ENCODE measurements around the gene ZNF778. TPM values are rescaled to one million over a fixed set of nuclear protein-coding genes. Genes with fewer than 3 reads are reported as not detected.

The ZNF778 gene
- total and polyA plus RNA-seq, 2 of the 8 experiments (the other 6 are each of a cell fraction or from before 2014, with no cell fraction given): 9.5 to 21.9 TPM

- H3K79me2 ChIP-seq (ENCODE audit: control insufficient read depth in 1 of 2, insufficient read depth in 2 of 2, low read length in 2 of 2): peaks cover 0 to 5% of the 10 kb centered on the region in 2 experiments; a peak in 1 of 4 replicates
- no peak overlapping the region for H2AFZ ChIP-seq (ENCODE audit: low read length)
- no peak overlapping the region for H2AK5ac ChIP-seq (ENCODE audit: low read depth, low read length)
- H3K18ac ChIP-seq (ENCODE audit: extremely low read depth, low read length): no peak overlapping the region
- H4K5ac ChIP-seq (ENCODE audit: insufficient read length, low read depth, low read length): no peak overlapping the region
- H3K14ac ChIP-seq (ENCODE audit: insufficient read length): no peak overlapping the region
- no peak overlapping the region for H3K23ac ChIP-seq (ENCODE audit: insufficient read length)
- ChIA-PET POLR2A (ENCODE audit: partially characterized antibody) (no interaction called here), CTCF (ENCODE audit: partially characterized antibody) (no interaction called here)
- H4K20me1 ChIP-seq (replicated peaks in 1 of 2; ENCODE audit: control insufficient read depth in 1 of 2, insufficient read depth in 2 of 2, low read length in 2 of 2): no peaks in the 10 kb centered on the region
- no peak for DNase-seq (ENCODE audit: low read depth in 1 of 2, low spot score in 2 of 2)
- H3K36me3 ChIP-seq (ENCODE audit: control insufficient read depth in 2 of 4, insufficient read depth in 4 of 4, low read length in 3 of 4): peaks cover 31 to 84% (median 63%) of the 10 kb centered on the region in 4 experiments
- H4K8ac ChIP-seq (ENCODE audit: extremely low read depth, insufficient read depth, low read length): no peak overlapping the region
- no peak overlapping the region for H2BK12ac ChIP-seq (ENCODE audit: low read depth, low read length)
- H4K91ac ChIP-seq (replicated peaks; ENCODE audit: insufficient read length, low read length): no peak overlapping the region
- H3K23me2 ChIP-seq (ENCODE audit: low read depth, low read length): peaks cover 2% of the 10 kb centered on the region; the same call in 1 of the 2 replicates
- no peak overlapping the region for H3K27ac ChIP-seq (ENCODE audit: low read depth, low read length)
- no peak overlapping the region for H3K56ac ChIP-seq (replicated peaks; ENCODE audit: insufficient read length, low read depth, low read length)
- H3K9me3 ChIP-seq (ENCODE audit: insufficient read depth in 2 of 2, low read depth in 1 of 2, low read length in 1 of 2): peaks cover 50 to 53% of the 10 kb centered on the region in 2 experiments
- peaks cover 9% of the 10 kb centered on the region; the same call in 1 of the 2 replicates for H3K79me1 ChIP-seq (ENCODE audit: low read depth, low read length)
- no peaks in the 10 kb centered on the region for H3K27me3 ChIP-seq (replicated peaks in 1 of 4; ENCODE audit: control insufficient read depth in 3 of 4, extremely low read depth in 1 of 4, insufficient read depth in 3 of 4, low read length in 3 of 4)
- no peak overlapping the region for H2BK120ac ChIP-seq (replicated peaks; ENCODE audit: low read depth, low read length)
- no peak overlapping the region for H3K9ac ChIP-seq (replicated peaks in 1 of 4; ENCODE audit: extremely low read depth in 1 of 4, low read depth in 3 of 4, low read length in 3 of 4)
- H3K4me3 ChIP-seq (ENCODE audit: extremely low read depth in 1 of 4, insufficient read depth in 2 of 4, low read depth in 3 of 4, low read length in 4 of 4): no peak overlapping the region
- no peak overlapping the region for H2BK20ac ChIP-seq (ENCODE audit: low read length)
- WGBS, 2 experiments (ENCODE audit: extremely low coverage in 1 of 2, insufficient coverage in 1 of 2, insufficient read length in 1 of 2, insufficient replicate concordance in 2 of 2, low coverage in 1 of 2, low lambda C conversion rate in 2 of 2, missing lambda C conversion rate in 1 of 2): 87% methylated on average over 14 of the region's 14 CpGs; no CpG with 5 or more reads in 1 of the 2 experiments
- H3K4me2 ChIP-seq (ENCODE audit: insufficient read depth in 1 of 2, low read depth in 2 of 2, low read length in 2 of 2): no peak overlapping the region
- TF ChIP-seq MAX (IDR thresholded peaks at IDR 0.05) (no peak), JUND (IDR thresholded peaks at IDR 0.05; ENCODE audit: low read length) (no peak), EP300 (IDR thresholded peaks at IDR 0.05; ENCODE audit: borderline replicate concordance in 1 of 2, low read depth in 2 of 2, low read length in 2 of 2) (no peak), MAFK (IDR thresholded peaks at IDR 0.05; ENCODE audit: low read depth, low read length) (no peak), KDM5A (IDR thresholded peaks at IDR 0.05; ENCODE audit: low read length) (no peak), TEAD4 (IDR thresholded peaks at IDR 0.05; ENCODE audit: low read depth, low read length) (no peak), SIX5 (IDR thresholded peaks at IDR 0.05; ENCODE audit: low read depth, low read length) (no peak), TCF12 (IDR thresholded peaks at IDR 0.05; ENCODE audit: low read depth, low read length) (no peak), YY1 (IDR thresholded peaks at IDR 0.05; ENCODE audit: low read depth, low read length) (no peak), SP1 (IDR thresholded peaks at IDR 0.05; ENCODE audit: low read depth, low read length) (no peak), POLR2AphosphoS5 (IDR thresholded peaks at IDR 0.05; ENCODE audit: low read depth, low read length) (no peak), TAF1 (IDR thresholded peaks at IDR 0.05; ENCODE audit: low read depth, low read length) (no peak), SRF (IDR thresholded peaks at IDR 0.05; ENCODE audit: low read depth, low read length) (no peak), GTF2F1 (IDR thresholded peaks at IDR 0.05; ENCODE audit: borderline replicate concordance, low read depth, low read length) (no peak), BRCA1 (IDR thresholded peaks at IDR 0.05; ENCODE audit: low read depth, low read length) (no peak), RNF2 (IDR thresholded peaks at IDR 0.05; ENCODE audit: borderline replicate concordance, low read depth, low read length, missing control alignments, poor library complexity, severe bottlenecking) (no peak)
- H3K4me1 ChIP-seq (replicated peaks in 1 of 4; ENCODE audit: control insufficient read depth in 3 of 4, insufficient read depth in 4 of 4, low read length in 3 of 4): no peaks in the 10 kb centered on the region
- FAIRE-seq: no peak
- no peak overlapping the region for H2BK15ac ChIP-seq (ENCODE audit: low read length)
- H3K4ac ChIP-seq (replicated peaks; ENCODE audit: insufficient read length, low read depth, low read length): no peak overlapping the region
- H2BK5ac ChIP-seq (ENCODE audit: low read depth, low read length): no peak overlapping the region
Measured at GRCh38 chr16:89230255-89230654, 12.8 kb downstream of the ZNF778 start.
